WTC11 (cell line): ENCODE measurements around the gene PPIP5K2.

ENCODE experiments used
- CBFB ChIP-seq: sonication (generic); formaldehyde crosslinking; IDR thresholded peaks from 2 replicates; pipeline ENCODE4 v1.8.1; 2022; ENCODE audit warnings: mild to moderate bottlenecking, low read depth, missing genetic modification reagents
- E2F4 ChIP-seq: sonication (generic); formaldehyde crosslinking; IDR thresholded peaks from 2 replicates; pipeline ENCODE4 v1.8.1; 2022; ENCODE audit warnings: low read depth, mild to moderate bottlenecking, moderate library complexity, missing genetic modification reagents, borderline replicate concordance
- MLX ChIP-seq: sonication (generic); formaldehyde crosslinking; IDR thresholded peaks from 2 replicates; pipeline ENCODE4 v1.8.1; 2023; ENCODE audit warnings: mild to moderate bottlenecking, missing genetic modification reagents, moderate library complexity
- TCF7 ChIP-seq: sonication (generic); formaldehyde crosslinking; IDR thresholded peaks from 2 replicates; pipeline ENCODE4 v1.8.0; 2022; ENCODE audit warnings: mild to moderate bottlenecking, low read depth, missing genetic modification reagents, moderate library complexity
- ZNF512 ChIP-seq: sonication (generic); formaldehyde crosslinking; IDR thresholded peaks from 2 replicates; pipeline ENCODE4 v1.8.1; 2022; ENCODE audit warnings: missing genetic modification reagents, borderline replicate concordance

- TF ChIP-seq CBFB (CRISPR knock-in tag) (no peak), TCF7 (CRISPR knock-in tag) (peak; percentile 66; the same call in 1 of the 2 replicates), ZNF512 (CRISPR knock-in tag) (no peak), E2F4 (CRISPR knock-in tag) (0 out of 2 replicates have a peak, but pooled peaks have one; percentile 43), MLX (CRISPR knock-in tag) (no peak)
These were observed 139.0 kb downstream of the PPIP5K2 start for GRCh38 chr5:103258957-103259704.
